AG09319 (cell line): ENCODE results near the gene ANO3.

Source experiments
- DNase-seq: peaks from one replicate; pipeline ENCODE4 v3.0.0-alpha.2; 2010; ENCODE audit warnings: low read depth; ENCODE audit errors: extremely low read depth
- TF ChIP-seq, protein P1 (sequence below): IDR thresholded peaks from 2 replicates; pipeline ENCODE4 v1.5.1; 2011; ENCODE audit warnings: low read depth, mild to moderate bottlenecking, inconsistent platforms, low read length, moderate library complexity

The ANO3 gene

DNA sequence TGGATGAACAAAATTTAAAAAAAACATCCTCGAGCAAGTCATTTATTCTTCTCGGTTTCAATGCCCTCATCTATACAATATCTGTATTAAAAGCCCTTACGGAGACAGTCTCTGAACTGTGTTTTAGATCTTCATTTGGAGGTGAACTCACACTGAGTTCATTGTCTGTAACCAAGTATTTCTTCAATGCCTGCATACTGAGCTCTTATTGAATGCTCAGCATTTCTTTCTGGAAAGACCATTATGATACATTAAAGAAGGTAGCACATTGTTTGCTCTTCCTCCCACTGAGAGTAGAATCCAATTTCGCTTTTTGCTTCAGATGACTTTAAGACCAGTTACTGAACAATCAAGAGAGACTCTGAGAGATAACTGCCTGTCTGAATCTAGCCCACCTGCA is 1.7 kb upstream of the ANO3 start:
- no peak for DNase-seq
- TF ChIP-seq, protein P1, sequence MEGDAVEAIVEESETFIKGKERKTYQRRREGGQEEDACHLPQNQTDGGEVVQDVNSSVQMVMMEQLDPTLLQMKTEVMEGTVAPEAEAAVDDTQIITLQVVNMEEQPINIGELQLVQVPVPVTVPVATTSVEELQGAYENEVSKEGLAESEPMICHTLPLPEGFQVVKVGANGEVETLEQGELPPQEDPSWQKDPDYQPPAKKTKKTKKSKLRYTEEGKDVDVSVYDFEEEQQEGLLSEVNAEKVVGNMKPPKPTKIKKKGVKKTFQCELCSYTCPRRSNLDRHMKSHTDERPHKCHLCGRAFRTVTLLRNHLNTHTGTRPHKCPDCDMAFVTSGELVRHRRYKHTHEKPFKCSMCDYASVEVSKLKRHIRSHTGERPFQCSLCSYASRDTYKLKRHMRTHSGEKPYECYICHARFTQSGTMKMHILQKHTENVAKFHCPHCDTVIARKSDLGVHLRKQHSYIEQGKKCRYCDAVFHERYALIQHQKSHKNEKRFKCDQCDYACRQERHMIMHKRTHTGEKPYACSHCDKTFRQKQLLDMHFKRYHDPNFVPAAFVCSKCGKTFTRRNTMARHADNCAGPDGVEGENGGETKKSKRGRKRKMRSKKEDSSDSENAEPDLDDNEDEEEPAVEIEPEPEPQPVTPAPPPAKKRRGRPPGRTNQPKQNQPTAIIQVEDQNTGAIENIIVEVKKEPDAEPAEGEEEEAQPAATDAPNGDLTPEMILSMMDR: no peak

DNA sequence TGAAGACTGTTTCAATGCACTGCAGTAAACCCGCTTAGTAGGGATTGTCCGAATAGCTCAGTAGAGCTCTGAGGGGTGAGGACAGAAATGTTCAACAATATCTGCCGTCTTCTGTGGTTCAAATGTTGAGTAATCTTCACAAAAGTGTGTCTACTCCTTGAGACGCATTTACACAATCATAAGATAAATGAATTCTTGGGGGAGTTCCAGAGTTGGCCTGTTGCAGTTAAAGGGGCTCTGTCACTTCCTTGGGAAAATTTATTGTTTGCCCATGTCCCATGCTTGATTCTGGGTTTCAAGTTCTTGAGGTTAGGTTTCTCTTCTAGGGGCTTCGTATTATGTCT is 614 bp downstream of the ANO3 start:
- TF ChIP-seq, protein P1: no peak
- no peak for DNase-seq

DNA sequence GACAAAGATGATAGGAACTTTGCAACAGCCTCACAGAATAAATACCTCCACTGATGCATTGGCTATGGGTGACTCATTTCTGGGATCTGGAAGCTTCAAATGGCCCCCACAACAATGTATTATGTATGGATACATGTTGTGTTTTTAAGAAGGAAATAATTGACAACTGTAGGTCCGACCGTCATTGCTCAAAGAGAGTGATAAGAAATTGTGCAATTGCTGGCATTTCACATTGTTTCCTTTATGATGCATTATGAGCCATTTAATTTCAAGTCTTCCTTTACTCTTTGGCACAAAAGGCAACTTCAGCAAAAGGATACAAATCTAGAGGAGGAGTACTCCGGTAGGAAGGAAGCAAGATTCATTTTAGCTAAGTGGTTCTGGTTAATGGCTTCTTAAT is 2.0 kb downstream of the ANO3 start:
- TF ChIP-seq, protein P1: no peak
- DNase-seq: no peak

DNA sequence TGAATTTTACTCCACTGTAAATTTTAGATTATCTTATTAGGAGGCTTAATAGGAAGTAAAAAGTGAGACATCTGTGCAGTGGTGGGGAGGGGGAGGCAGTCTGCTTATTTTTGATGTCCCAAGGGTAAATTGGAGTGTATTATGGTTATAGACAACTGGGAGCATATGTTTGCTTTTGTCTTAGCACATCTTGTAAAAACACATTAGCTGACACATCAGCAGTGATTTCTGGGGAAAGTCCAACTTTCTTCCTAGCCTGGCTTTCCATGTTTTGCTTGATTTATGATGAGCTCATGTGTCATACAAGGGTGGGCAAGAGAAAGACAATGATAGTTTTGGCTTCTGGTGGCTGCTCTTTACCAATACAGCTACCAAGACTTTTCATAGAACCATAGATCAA is 4.0 kb downstream of the ANO3 start:
- DNase-seq: no peak
- TF ChIP-seq, protein P1: no peak

DNA sequence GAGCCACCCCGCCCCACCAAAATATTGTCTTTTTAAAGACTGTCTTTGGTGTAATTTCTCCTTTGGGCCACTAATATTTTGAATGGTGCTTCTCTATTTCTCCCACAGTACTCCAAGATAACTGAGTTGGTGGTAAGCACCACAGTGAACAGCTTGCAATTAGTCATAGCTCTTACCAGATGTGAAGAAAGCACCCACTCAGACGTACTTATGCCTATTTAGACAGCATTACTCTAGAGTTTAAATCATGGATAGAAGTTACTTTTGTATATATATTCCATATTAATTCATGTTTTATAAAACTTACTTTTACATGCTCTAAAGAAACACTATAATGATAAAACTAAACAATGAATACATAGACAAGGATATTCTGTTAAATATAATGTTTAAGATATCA is 12.7 kb downstream of the ANO3 start:
- TF ChIP-seq, protein P1: no peak
- DNase-seq: no peak

DNA sequence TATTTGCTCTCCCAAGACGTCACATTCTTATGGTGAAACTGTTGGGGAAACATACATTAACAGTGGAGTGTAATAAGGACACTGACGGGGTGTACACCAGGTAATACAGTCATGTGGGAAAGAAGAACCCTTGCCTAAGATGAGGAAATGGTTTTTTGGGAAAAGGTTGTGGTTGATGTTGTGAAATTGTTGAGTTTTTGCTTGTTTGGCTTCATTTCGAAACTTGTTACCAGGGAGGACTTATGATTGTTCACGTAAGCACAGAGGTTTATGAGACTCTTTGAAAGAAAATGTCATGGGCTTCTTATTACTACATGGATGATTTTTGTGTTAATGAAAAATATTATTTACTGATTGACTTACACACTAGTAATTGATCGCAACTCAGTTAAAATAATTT is 16.8 kb downstream of the ANO3 start:
- no peak for DNase-seq
- TF ChIP-seq, protein P1: no peak

DNA sequence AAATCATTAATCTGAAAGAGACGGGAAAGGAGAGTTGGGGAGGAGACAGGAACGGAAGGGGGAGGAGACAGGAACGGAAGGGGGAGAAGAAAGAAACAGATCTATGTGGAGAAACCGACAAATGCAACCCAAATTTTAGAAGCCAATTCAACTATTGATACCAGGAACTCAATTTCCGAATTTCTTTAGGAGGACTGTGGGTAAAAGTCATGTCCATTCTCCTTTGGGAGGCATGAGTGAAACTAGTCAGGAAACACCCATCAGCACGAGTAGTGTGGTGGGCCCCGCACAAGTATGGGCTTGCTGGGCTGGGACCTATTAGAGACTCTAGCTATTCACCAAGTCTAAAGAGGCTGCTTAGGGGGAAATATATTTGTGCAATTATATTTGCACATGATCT is 18.1 kb downstream of the ANO3 start:
- TF ChIP-seq, protein P1: no peak
- no peak for DNase-seq

DNA sequence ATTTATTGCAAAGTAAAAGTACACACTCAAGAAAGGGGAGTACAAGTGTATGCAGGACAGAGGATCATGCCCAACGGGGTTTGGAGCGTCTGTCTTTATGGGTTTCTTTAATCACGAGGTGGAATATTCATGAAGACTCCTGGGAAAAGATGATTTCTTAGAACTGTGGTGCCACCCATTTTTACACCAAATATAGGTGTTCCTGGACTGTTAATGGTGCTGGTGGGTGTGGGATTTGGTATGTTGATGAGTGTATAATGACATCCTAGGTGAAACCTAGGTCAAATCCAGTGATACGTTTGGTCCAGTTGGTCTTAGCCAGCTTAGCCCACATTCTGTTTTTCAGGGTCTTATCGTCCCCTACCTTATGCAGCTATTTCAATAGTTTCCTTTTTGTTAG is 21.1 kb downstream of the ANO3 start:
- TF ChIP-seq, protein P1: no peak
- DNase-seq: no peak
